HepG2 (cell line): ENCODE measurements around the gene LIME1. TPM values are rescaled to one million over a fixed set of nuclear protein-coding genes. Genes with fewer than 3 reads are reported as not detected.

Source experiments
- ADNP ChIP-seq: sonication (generic); formaldehyde crosslinking; IDR thresholded peaks from 2 replicates; pipeline ENCODE4 v1.4.0; 2020; ENCODE audit warnings: missing genetic modification reagents
- ASH2L ChIP-seq: fragments of 300-600, 200-600 bp; sonication (generic); IDR thresholded peaks from 2 replicates; pipeline ENCODE4 v1.7.0; 2017; ENCODE audit warnings: low read depth, mild to moderate bottlenecking, moderate library complexity, mixed read lengths, low read length; ENCODE audit not compliant: insufficient read length
- CBX1 ChIP-seq: IDR thresholded peaks from one replicate; pipeline ENCODE4 v1.6.1; 2016; ENCODE audit warnings: antibody characterized with exemption, low read depth
- HDAC6 ChIP-seq: fragments of 200-600 bp; sonication (generic); IDR thresholded peaks from 2 replicates; pipeline ENCODE4 v1.7.0; 2017; ENCODE audit warnings: mild to moderate bottlenecking, antibody characterized with exemption, low read length, low read depth
- HMG20A ChIP-seq: IDR thresholded peaks from 2 replicates; pipeline ENCODE4 v1.6.1; 2016; ENCODE audit warnings: borderline replicate concordance
- KDM3A ChIP-seq: IDR thresholded peaks from 2 replicates; pipeline ENCODE4 v1.6.1; 2018; ENCODE audit warnings: low read depth, missing compliant biosample characterization
- POLR2AphosphoS2 ChIP-seq: IDR thresholded peaks from 2 replicates; pipeline ENCODE4 v1.6.1; 2011; ENCODE audit warnings: low read depth, low read length, improper control_type of control experiment
- POLR2AphosphoS5 ChIP-seq: IDR thresholded peaks from 2 replicates; pipeline ENCODE4 v1.6.1; 2012; ENCODE audit warnings: low read depth, low read length
- PRMT3 ChIP-seq: sonication (generic); formaldehyde crosslinking; IDR thresholded peaks from 2 replicates; pipeline ENCODE4 v1.8.1; 2022; ENCODE audit warnings: low read depth, mild to moderate bottlenecking, moderate library complexity, missing genetic modification reagents, borderline replicate concordance
- SIN3B ChIP-seq: fragments of 150-350 bp; IDR thresholded peaks from 2 replicates; pipeline ENCODE4 v1.6.1; 2014; ENCODE audit warnings: low read length
- SMARCE1 ChIP-seq: fragments of 450-650 bp; IDR thresholded peaks from 2 replicates; pipeline ENCODE4 v1.6.1; 2017; ENCODE audit warnings: borderline replicate concordance
- SP2 ChIP-seq: sonication (generic); formaldehyde crosslinking; IDR thresholded peaks from 2 replicates; pipeline ENCODE4 v1.5.1; 2020; ENCODE audit warnings: mild to moderate bottlenecking, missing genetic modification reagents
- ZNF12 ChIP-seq: sonication (generic); formaldehyde crosslinking; IDR thresholded peaks from 2 replicates; pipeline ENCODE4 v1.5.0; 2020; ENCODE audit warnings: missing genetic modification reagents
- ZNF20 ChIP-seq: sonication (generic); formaldehyde crosslinking; IDR thresholded peaks from 2 replicates; pipeline ENCODE4 v1.4.0; 2020; ENCODE audit warnings: mild to moderate bottlenecking, moderate library complexity, missing genetic modification reagents
- ZNF562 ChIP-seq: sonication (generic); formaldehyde crosslinking; IDR thresholded peaks from 2 replicates; pipeline ENCODE4 v1.8.0; 2022; ENCODE audit warnings: missing genetic modification reagents, borderline replicate concordance
- ZNF678 ChIP-seq: sonication (generic); formaldehyde crosslinking; IDR thresholded peaks from 2 replicates; pipeline ENCODE4 v1.4.0; 2020; ENCODE audit warnings: mild to moderate bottlenecking, missing genetic modification reagents
- ZNF776 ChIP-seq: sonication (generic); formaldehyde crosslinking; IDR thresholded peaks from 2 replicates; pipeline ENCODE4 v1.4.0; 2020; ENCODE audit warnings: mild to moderate bottlenecking, missing genetic modification reagents
- polyA plus RNA-seq, 8 experiments: library from polyadenylated mRNA; depleted of rRNA in 3 of 8; stranded (reverse) in 7 of 8; unstranded in 1 of 8; fragments of >200 nt; fragmentation: Illumina TruSeq in 4 of 8; extraction: Trizol in 4 of 8; gene quantifications; 2 replicates each; pipeline versions ENCODE4 v1.2.1 to v1.2.3, GENCODE V29; 2011 to 2016; ENCODE audit warnings: low read depth in 4 of 8, missing spikeins in 1 of 8, mixed read lengths in 1 of 8; ENCODE audit not compliant: insufficient read depth in 1 of 8
- total RNA-seq, 5 experiments: library from RNA; depleted of rRNA; stranded (reverse); fragments of >200 nt; fragmentation: Illumina TruSeq; extraction: Trizol; gene quantifications; 2 replicates each; pipeline ENCODE4 v1.2.3, GENCODE V29; 2016; ENCODE audit warnings: low read depth in 1 of 5
- TF ChIP-seq, protein P1 (sequence below): sonication (generic); formaldehyde crosslinking; IDR thresholded peaks from 2 replicates; pipeline ENCODE4 v1.5.1; 2020; ENCODE audit warnings: missing genetic modification reagents, mild to moderate bottlenecking, borderline replicate concordance
- TF ChIP-seq, protein P2 (sequence below): sonication (generic); formaldehyde crosslinking; IDR thresholded peaks from 2 replicates; pipeline ENCODE4 v1.9.0; 2021; ENCODE audit warnings: missing genetic modification reagents, borderline replicate concordance

Gene LIME1
- total and polyA plus RNA-seq, 2 of the 13 experiments (the other 11 are each of a cell fraction or from before 2014, with no cell fraction given) = 13.0 to 61.5 TPM

DNA sequence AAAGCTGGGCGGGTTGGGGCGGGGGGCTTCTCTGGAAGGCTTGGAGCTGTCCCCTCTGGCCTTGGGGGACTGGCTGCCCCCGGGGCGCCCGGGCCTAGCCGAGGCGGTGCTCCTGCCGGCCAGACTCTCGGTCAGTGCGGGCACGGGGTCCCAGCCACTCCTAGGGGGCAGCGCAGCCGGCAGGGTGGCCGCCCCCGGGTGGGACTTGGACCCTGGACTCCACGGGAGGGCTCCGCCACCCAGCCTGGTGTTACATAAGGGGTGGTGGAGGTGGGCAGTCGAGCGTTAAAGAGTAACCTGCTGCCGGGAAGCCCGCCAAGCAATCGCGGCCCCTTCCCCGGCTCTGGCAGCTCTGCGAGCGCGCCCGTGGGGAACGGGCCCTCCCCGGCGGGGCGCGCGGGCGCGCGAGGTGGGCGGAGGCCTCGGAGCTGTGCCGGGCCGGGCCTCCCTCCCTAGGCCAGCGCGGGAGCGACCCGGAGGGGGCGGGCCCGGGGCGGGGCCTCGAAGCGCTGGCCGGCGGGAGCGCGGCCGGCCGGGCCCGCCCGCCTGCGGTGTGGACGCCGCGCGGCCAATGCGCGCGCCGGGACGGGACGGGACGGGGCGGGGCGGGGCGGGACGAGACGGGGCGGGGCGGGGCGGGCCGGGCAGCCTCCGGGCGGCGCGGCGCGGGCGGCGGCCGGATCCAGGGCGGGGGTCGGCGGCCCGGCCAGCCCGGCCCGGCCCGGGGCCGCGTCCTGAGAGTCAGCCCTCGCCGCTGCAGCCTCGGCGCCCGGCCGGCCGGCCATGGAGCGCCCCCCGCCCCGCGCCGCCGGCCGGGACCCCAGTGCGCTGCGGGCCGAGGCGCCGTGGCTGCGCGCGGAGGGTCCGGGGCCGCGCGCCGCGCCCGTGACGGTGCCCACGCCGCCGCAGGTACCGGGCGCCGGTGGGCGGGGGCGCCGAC is 2.9 kb downstream of the LIME1 start, which contains the start of gene SLC2A4RG (continued):
- TF ChIP-seq ZNF776 (CRISPR knock-in tag) (no peak), KDM3A (CRISPR knock-in tag) (peak; percentile 94), ZNF678 (CRISPR knock-in tag) (peak; percentile 67; the same call in 1 of the 2 replicates), ASH2L (no peak), HMG20A (CRISPR knock-in tag) (no peak; the same call in 1 of the 2 replicates), PRMT3 (CRISPR knock-in tag) (no peak), SP2 (CRISPR knock-in tag) (no peak), SIN3B (no peak; the same call in 1 of the 2 replicates), ZNF20 (CRISPR knock-in tag) (no peak), ZNF562 (CRISPR knock-in tag) (no peak), POLR2AphosphoS5 (peak; percentile 77), HDAC6 (no peak), POLR2AphosphoS2 (peak; percentile 78; the same call in 1 of the 2 replicates), ZNF12 (CRISPR knock-in tag) (no peak; the same call in none of the 2 replicates), SMARCE1 (no peak), CBX1 (no peak), ADNP (CRISPR knock-in tag) (no peak)
- TF ChIP-seq, protein P1, sequence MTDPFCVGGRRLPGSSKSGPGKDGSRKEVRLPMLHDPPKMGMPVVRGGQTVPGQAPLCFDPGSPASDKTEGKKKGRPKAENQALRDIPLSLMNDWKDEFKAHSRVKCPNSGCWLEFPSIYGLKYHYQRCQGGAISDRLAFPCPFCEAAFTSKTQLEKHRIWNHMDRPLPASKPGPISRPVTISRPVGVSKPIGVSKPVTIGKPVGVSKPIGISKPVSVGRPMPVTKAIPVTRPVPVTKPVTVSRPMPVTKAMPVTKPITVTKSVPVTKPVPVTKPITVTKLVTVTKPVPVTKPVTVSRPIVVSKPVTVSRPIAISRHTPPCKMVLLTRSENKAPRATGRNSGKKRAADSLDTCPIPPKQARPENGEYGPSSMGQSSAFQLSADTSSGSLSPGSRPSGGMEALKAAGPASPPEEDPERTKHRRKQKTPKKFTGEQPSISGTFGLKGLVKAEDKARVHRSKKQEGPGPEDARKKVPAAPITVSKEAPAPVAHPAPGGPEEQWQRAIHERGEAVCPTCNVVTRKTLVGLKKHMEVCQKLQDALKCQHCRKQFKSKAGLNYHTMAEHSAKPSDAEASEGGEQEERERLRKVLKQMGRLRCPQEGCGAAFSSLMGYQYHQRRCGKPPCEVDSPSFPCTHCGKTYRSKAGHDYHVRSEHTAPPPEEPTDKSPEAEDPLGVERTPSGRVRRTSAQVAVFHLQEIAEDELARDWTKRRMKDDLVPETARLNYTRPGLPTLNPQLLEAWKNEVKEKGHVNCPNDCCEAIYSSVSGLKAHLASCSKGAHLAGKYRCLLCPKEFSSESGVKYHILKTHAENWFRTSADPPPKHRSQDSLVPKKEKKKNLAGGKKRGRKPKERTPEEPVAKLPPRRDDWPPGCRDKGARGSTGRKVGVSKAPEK = no peak
- TF ChIP-seq, protein P2, sequence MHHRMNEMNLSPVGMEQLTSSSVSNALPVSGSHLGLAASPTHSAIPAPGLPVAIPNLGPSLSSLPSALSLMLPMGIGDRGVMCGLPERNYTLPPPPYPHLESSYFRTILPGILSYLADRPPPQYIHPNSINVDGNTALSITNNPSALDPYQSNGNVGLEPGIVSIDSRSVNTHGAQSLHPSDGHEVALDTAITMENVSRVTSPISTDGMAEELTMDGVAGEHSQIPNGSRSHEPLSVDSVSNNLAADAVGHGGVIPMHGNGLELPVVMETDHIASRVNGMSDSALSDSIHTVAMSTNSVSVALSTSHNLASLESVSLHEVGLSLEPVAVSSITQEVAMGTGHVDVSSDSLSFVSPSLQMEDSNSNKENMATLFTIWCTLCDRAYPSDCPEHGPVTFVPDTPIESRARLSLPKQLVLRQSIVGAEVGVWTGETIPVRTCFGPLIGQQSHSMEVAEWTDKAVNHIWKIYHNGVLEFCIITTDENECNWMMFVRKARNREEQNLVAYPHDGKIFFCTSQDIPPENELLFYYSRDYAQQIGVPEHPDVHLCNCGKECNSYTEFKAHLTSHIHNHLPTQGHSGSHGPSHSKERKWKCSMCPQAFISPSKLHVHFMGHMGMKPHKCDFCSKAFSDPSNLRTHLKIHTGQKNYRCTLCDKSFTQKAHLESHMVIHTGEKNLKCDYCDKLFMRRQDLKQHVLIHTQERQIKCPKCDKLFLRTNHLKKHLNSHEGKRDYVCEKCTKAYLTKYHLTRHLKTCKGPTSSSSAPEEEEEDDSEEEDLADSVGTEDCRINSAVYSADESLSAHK (CRISPR knock-in tag) = 0 out of 2 replicates have a peak, but pooled peaks have one; percentile 43
